Right lobe of liver (tissue), 6 donors: ENCODE measurements around the gene CSF1. TPM values are rescaled to one million over a fixed set of nuclear protein-coding genes. Genes with fewer than 3 reads are reported as not detected.

Source experiments
- ATAC-seq, 4 donors: fragments of 200-7000 bp; cut with Tn5 transposase; one replicate each; pipeline ENCODE4 v1.9.1; 2020; ENCODE audit warnings: mild to moderate bottlenecking in 4 of 4, moderate library complexity in 4 of 4
- DNase-seq, 3 donors: peaks; one replicate each; pipeline ENCODE4 v3.0.0-alpha.2; 2020
- H3K27ac ChIP-seq, 3 donors: fragments of 200-600 bp; one replicate each; pipeline ENCODE4 v1.8.0; 2022
- H3K27me3 ChIP-seq, 2 donors: fragments of 200-600 bp; one replicate each; pipeline ENCODE4 v1.8.0; 2022
- H3K36me3 ChIP-seq, 4 donors: fragments of 200-600 bp; sonication (generic) in 1 of 4; one replicate each; pipeline versions ENCODE4 v1.5.1 to v1.8.0; 2017 to 2022; ENCODE audit warnings: control low read depth in 1 of 4
- H3K4me1 ChIP-seq, 4 donors: fragments of 200-600 bp; sonication (generic) in 1 of 4; one replicate each; pipeline versions ENCODE4 v1.5.1 to v1.8.0; 2017 to 2022; ENCODE audit warnings: control low read depth in 1 of 4
- H3K4me3 ChIP-seq, 3 donors: fragments of 200-600 bp; one replicate each; pipeline ENCODE4 v1.8.0; 2022
- H3K9me3 ChIP-seq, 4 donors: fragments of 200-600 bp; sonication (generic) in 1 of 4; one replicate each; pipeline versions ENCODE4 v1.5.1 to v1.8.0; 2017 to 2022; ENCODE audit warnings: control low read depth in 1 of 4
- CTCF ChIP-seq, 4 donors: fragments of 200-600 bp in 3 of 4; fragments of 450-650 bp in 1 of 4; IDR thresholded peaks; one replicate each; pipeline versions ENCODE4 v1.5.1 to v1.8.0; 2016 to 2022; ENCODE audit warnings: antibody characterized with exemption in 4 of 4, mild to moderate bottlenecking in 2 of 4
- POLR2A ChIP-seq: fragments of 450-650 bp; IDR thresholded peaks from one replicate; pipeline ENCODE4 v1.6.1; 2017; ENCODE audit warnings: antibody characterized with exemption, mild to moderate bottlenecking
- WGBS: methylation state at CpG from one replicate; pipeline ENCODE4 v1.1.6; 2018; ENCODE audit warnings: low coverage, low lambda C conversion rate; ENCODE audit not compliant: insufficient coverage; ENCODE audit errors: missing lambda C conversion rate; 5-methylcytosine and 5-hydroxymethylcytosine counted together
- intact Hi-C, 2 donors: fragments of 100-400 bp; cut with DNase I; formaldehyde crosslinking; loops; one replicate each; pipeline versions ENCODE4 v1.11.2 to v1.14.1; 2022
- total RNA-seq, 6 experiments: library from RNA; depleted of rRNA in 2 of 6; stranded (reverse); fragments of >200 nt in 2 of 6; fragmentation: NEBNext Ultra II Directional in 3 of 6; extraction: Animal tissue kit (Norgen Biotek cat#: 25700) in 3 of 6; gene quantifications; one replicate each; pipeline versions ENCODE4 v1.1.0 to v1.2.4, GENCODE V29; 2016 to 2023
- donor health status: DM: no; HTN: yes; CAD: no.
- donor health status: DM: no; HTN: no; CAD: no.
- donor health status: DM: no; HTN: no; CAD: no.
- donor health status: DM: no; HTN: yes; CAD: no.
- donor health status: DM: no; HTN: yes; CAD: no.

CSF1 gene
- total RNA-seq, 6 experiments from 2014 or later, result 4.8 to 44.1 (median 22.0) TPM

GRCh38 chr1:109881906-109882287, 28.8 kb upstream of the CSF1 start:
- H3K9me3 ChIP-seq, result no peaks in the 10 kb centered on the region
- DNase-seq (peak in 1 of 3 donors; percentile 36), ATAC-seq (no peak)
- no peak overlapping the region for H3K4me3 ChIP-seq
- H3K27ac ChIP-seq, result no peak overlapping the region
- H3K4me1 ChIP-seq, result peaks cover 0 to 9% (median 5%) of the 10 kb centered on the region in 4 donors
- 92% methylated on average over 2 of the region's 4 CpGs for WGBS
- no peaks in the 10 kb centered on the region for H3K36me3 ChIP-seq
- no peak for TF ChIP-seq CTCF (IDR thresholded peaks at IDR 0.05)
- TF ChIP-seq POLR2A, result no peak
- intact Hi-C loops, result no loop called here
- no peaks in the 10 kb centered on the region for H3K27me3 ChIP-seq

GRCh38 chr1:109882288-109883245, 28.1 kb upstream of the CSF1 start:
- intact Hi-C loops, result no loop called here
- Histone ChIP-seq H3K27me3 (no peaks in the 10 kb centered on the region), H3K4me1 (peaks cover 0 to 2% (median under 1%) of the 10 kb centered on the region in 4 donors), H3K36me3 (no peaks in the 10 kb centered on the region), H3K27ac (no peak overlapping the region), H3K4me3 (no peak overlapping the region), H3K9me3 (no peaks in the 10 kb centered on the region)
- TF ChIP-seq POLR2A, result no peak
- TF ChIP-seq CTCF (IDR thresholded peaks at IDR 0.05), result no peak
- DNase-seq (peak in 1 of 3 donors; percentile 41), ATAC-seq (no peak)
- 80% methylated on average over 1 of the region's 15 CpGs for WGBS

- peak in 1 of 4 donors; percentile 17 for ATAC-seq
- intact Hi-C loops, result no loop called here
- TF ChIP-seq POLR2A (no peak), CTCF (IDR thresholded peaks at IDR 0.05) (no peak)
Observed at GRCh38 chr1:109883248-109883955, 27.2 kb upstream of the CSF1 start.

GRCh38 chr1:109884242-109884891, 26.3 kb upstream of the CSF1 start:
- Histone ChIP-seq H3K4me1 (no peaks in the 10 kb centered on the region), H3K4me3 (no peak overlapping the region), H3K9me3 (no peaks in the 10 kb centered on the region), H3K36me3 (no peaks in the 10 kb centered on the region), H3K27ac (no peak overlapping the region), H3K27me3 (no peaks in the 10 kb centered on the region)
- no peak for TF ChIP-seq POLR2A
- no peak for TF ChIP-seq CTCF (IDR thresholded peaks at IDR 0.05)
- intact Hi-C loops, result no loop called here
- ATAC-seq, result no peak
- WGBS, result 96% methylated on average over 6 of the region's 8 CpGs
- DNase-seq, result peak in 1 of 3 donors; percentile 37

More at GRCh38 chr1:109883248-109883955, 27.2 kb upstream of the CSF1 start:
- Histone ChIP-seq H3K4me3 (no peak overlapping the region), H3K27ac (no peak overlapping the region), H3K27me3 (no peaks in the 10 kb centered on the region), H3K9me3 (no peaks in the 10 kb centered on the region), H3K4me1 (no peaks in the 10 kb centered on the region), H3K36me3 (no peaks in the 10 kb centered on the region)
- 39% methylated on average over 5 of the region's 9 CpGs for WGBS
- DNase-seq, result peak in 1 of 3 donors; percentile 44
